GM04504 (cell line): ENCODE measurements around the gene PCYT1B.
A peak's percentile ranks its signal among the peaks of the same experiment; 100 is the strongest.
"Not testable (repeated sequence)": the region's sequence is repeated elsewhere in the genome, so short reads cannot be mapped to it uniquely, and the experiment has no call there.

Source experiments
- DNase-seq: peaks from one replicate; pipeline ENCODE4 v3.0.0-alpha.2; 2012; ENCODE audit warnings: low read depth

The PCYT1B gene

GRCh38 chrX:24647257-24648058 lies at the start of gene PCYT1B:
Gene PCYT1B (minus strand): TSS chrX:24647347. CDS start chrX:24647105, 242 bp downstream.
- peak; percentile 9 for DNase-seq

- no peak for DNase-seq
Measured at GRCh38 chrX:24696294-24696693, 49.1 kb upstream of the PCYT1B start.

- no peak for DNase-seq
Measured at GRCh38 chrX:24694825-24695224, 47.7 kb upstream of the PCYT1B start.

GRCh38 chrX:24693453-24694202 lies 46.5 kb upstream of the PCYT1B start, which contains the start of gene POLA1:
Gene POLA1 (plus strand): TSS chrX:24693918. CDS start chrX:24693962, 44 bp downstream.
- peak; percentile 89 for DNase-seq

GRCh38 chrX:24692305-24692704 lies 45.2 kb upstream of the PCYT1B start:
- no peak for DNase-seq

- DNase-seq: no peak
Measured at GRCh38 chrX:24684048-24684447, 36.9 kb upstream of the PCYT1B start.

- no peak for DNase-seq
Measured at GRCh38 chrX:24682739-24683432, 35.7 kb upstream of the PCYT1B start.

- DNase-seq: no peak
Measured at GRCh38 chrX:24676403-24677024, 29.4 kb upstream of the PCYT1B start.

GRCh38 chrX:24673424-24673823 lies 26.3 kb upstream of the PCYT1B start:
- no peak for DNase-seq

GRCh38 chrX:24672701-24673190 lies 25.6 kb upstream of the PCYT1B start:
- DNase-seq: no peak

- no peak for DNase-seq
Measured at GRCh38 chrX:24668111-24668510, 21.0 kb upstream of the PCYT1B start.

GRCh38 chrX:24662352-24662751 lies 15.2 kb upstream of the PCYT1B start:
- no peak for DNase-seq

GRCh38 chrX:24661292-24661691 lies 14.1 kb upstream of the PCYT1B start:
- DNase-seq: no peak

- DNase-seq: no peak
Measured at GRCh38 chrX:24659646-24660045, 12.5 kb upstream of the PCYT1B start.

- no peak for DNase-seq
Measured at GRCh38 chrX:24659106-24659505, 12.0 kb upstream of the PCYT1B start.

- no peak for DNase-seq
Measured at GRCh38 chrX:24658421-24658820, 11.3 kb upstream of the PCYT1B start.

- no peak for DNase-seq
Measured at GRCh38 chrX:24657671-24658386, 10.7 kb upstream of the PCYT1B start.

GRCh38 chrX:24655679-24656078 lies 8.5 kb upstream of the PCYT1B start:
- not testable (repeated sequence) for DNase-seq

GRCh38 chrX:24651783-24652182 lies 4.6 kb upstream of the PCYT1B start:
- DNase-seq: no peak

- no peak for DNase-seq
Measured at GRCh38 chrX:24648495-24648894, 1.3 kb upstream of the PCYT1B start.

- no peak for DNase-seq
Measured at GRCh38 chrX:24646745-24647182, 383 bp downstream of the PCYT1B start.
